Sigmoid colon (tissue), 4 donors: ENCODE measurements around the gene KCP.

ENCODE experiments used
- POLR2A ChIP-seq, 2 donors: fragments of 450-650 bp; IDR thresholded peaks; one replicate each; pipeline ENCODE4 v1.6.1; 2016; ENCODE audit warnings: antibody characterized with exemption in 2 of 2, mild to moderate bottlenecking in 2 of 2, moderate library complexity in 2 of 2
- POLR2AphosphoS5 ChIP-seq, 4 donors: sonication (generic); formaldehyde crosslinking; IDR thresholded peaks; one replicate each; pipeline ENCODE4 v1.6.1; 2017; ENCODE audit warnings: antibody characterized with exemption in 4 of 4

DNA sequence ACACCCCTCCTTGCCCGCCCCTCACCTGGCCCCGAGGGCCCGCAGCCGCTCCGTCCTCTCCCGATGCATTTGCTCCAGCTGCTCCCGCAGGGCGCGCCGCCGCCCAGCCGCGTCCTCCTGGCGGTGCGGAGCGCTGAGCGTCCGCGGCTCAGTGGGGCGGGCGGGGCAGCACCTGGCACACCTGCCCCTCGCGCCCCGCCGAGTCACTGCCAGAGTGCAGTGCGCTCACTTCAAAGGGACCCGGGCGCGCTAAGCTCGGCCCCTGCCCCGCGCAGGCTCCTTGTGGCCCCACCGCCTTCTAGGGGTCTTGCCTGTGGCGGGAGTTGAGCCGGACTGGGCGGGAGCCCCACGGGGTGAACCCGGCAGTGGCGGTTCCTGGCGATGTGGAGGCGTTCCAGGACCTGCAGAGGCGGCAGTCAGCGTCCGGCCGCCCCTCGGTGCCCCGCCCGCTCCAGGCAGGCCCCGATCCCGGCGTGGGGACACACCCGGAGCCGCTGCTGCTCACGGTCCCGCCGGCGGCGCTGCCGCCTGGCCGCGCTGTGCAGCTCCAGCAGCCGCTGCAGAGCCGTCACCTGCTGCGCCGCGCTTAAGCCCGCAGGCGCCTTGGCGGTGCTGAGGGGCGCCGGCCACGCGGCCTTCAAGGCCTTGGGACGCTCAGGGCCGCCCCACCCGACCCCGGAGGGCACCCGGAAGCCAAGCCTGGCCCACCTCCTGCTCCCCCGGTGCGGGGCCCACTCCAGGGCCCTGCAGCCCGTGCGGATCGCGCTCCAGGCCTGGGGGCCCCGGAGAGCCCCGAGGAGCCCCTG, 41.2 kb downstream of the KCP start:
- TF ChIP-seq POLR2AphosphoS5 (IDR thresholded peaks at IDR 0.05) (no peak), POLR2A (IDR thresholded peaks at IDR 0.05) (no peak)
